CD4-positive, CD25-positive, alpha-beta regulatory T cell (primary cell): ENCODE results near the gene ACSF3. TPM values are rescaled to one million over a fixed set of nuclear protein-coding genes. Genes with fewer than 3 reads are reported as not detected.
"Not testable (repeated sequence)": the region's sequence is repeated elsewhere in the genome, so short reads cannot be mapped to it uniquely, and the experiment has no call there.

Source experiments
- ATAC-seq, 2 donors: fragments of 150-1000 bp; cut with Tn5 transposase; one replicate each; pipeline ENCODE4 v1.10.0; 2021; ENCODE audit warnings: low read depth in 2 of 2, moderate number of reproducible peaks in 2 of 2, moderate library complexity in 1 of 2
- DNase-seq, 3 donors: peaks; one replicate each; pipeline versions ENCODE4 v3.0.0 to v3.0.0-alpha.2; 2012 to 2022; ENCODE audit warnings: mixed read lengths in 1 of 3
- H3K27ac ChIP-seq: one replicate; pipeline ENCODE4 v1.7.0; 2013; ENCODE audit warnings: mild to moderate bottlenecking, low read length; ENCODE audit not compliant: insufficient read depth, poor library complexity, severe bottlenecking
- H3K27me3 ChIP-seq: one replicate; pipeline ENCODE4 v1.7.0; 2013; ENCODE audit warnings: low read length; ENCODE audit not compliant: control insufficient read depth, insufficient read depth
- H3K36me3 ChIP-seq: one replicate; pipeline ENCODE4 v1.7.0; 2013; ENCODE audit warnings: mild to moderate bottlenecking, low read length, moderate library complexity; ENCODE audit not compliant: control insufficient read depth, insufficient read depth
- H3K4me1 ChIP-seq: 2 replicates; pipeline ENCODE4 v1.7.0; 2013; ENCODE audit warnings: mild to moderate bottlenecking, low read length; ENCODE audit not compliant: insufficient read depth, control insufficient read depth, poor library complexity, severe bottlenecking
- H3K4me3 ChIP-seq: one replicate; pipeline ENCODE4 v1.7.0; 2013; ENCODE audit warnings: low read depth, mild to moderate bottlenecking, low read length, moderate library complexity
- H3K9me3 ChIP-seq, 2 experiments: 1 replicate in 1 of 2; 2 replicates in 1 of 2; pipeline ENCODE4 v1.7.0; 2013; ENCODE audit warnings: low read length in 2 of 2, mild to moderate bottlenecking in 1 of 2, moderate library complexity in 1 of 2; ENCODE audit not compliant: control insufficient read depth in 2 of 2
- H3K27ac Mint-ChIP-seq, 3 donors: one replicate each; pipeline ENCODE4 v1.8.0; 2020 to 2022; ENCODE audit warnings: mild to moderate bottlenecking in 3 of 3, mixed read lengths in 3 of 3, moderate library complexity in 2 of 3
- H3K27me3 Mint-ChIP-seq: one replicate; pipeline ENCODE4 v1.8.0; 2022; ENCODE audit warnings: mild to moderate bottlenecking, mixed read lengths
- H3K36me3 Mint-ChIP-seq: one replicate; pipeline ENCODE4 v1.8.0; 2020; ENCODE audit warnings: mixed read lengths
- H3K4me1 Mint-ChIP-seq, 4 donors: one replicate each; pipeline ENCODE4 v1.8.0; 2020 to 2022; ENCODE audit warnings: mixed read lengths in 4 of 4, mild to moderate bottlenecking in 1 of 4
- H3K4me3 Mint-ChIP-seq, 4 donors: one replicate each; pipeline ENCODE4 v1.8.0; 2020 to 2022; ENCODE audit warnings: mild to moderate bottlenecking in 4 of 4, mixed read lengths in 4 of 4, moderate library complexity in 3 of 4
- H3K9me3 Mint-ChIP-seq, 7 donors: one replicate each; pipeline ENCODE4 v1.8.0; 2020 to 2022; ENCODE audit warnings: mixed read lengths in 7 of 7, mild to moderate bottlenecking in 3 of 7, moderate library complexity in 2 of 7
- polyA plus RNA-seq, 4 donors: library from polyadenylated mRNA; unstranded; fragments of 300-500 nt; fragmentation: Illumina TruSeq; gene quantifications; one replicate each; pipeline ENCODE4 v1.2.3, GENCODE V29; 2021
- total RNA-seq: library from RNA; stranded (reverse); gene quantifications from one replicate; pipeline ENCODE4 v1.2.3, GENCODE V29; 2022

ACSF3 gene
- total and polyA plus RNA-seq, 5 donors from 2014 or later, result 24.1 to 56.3 (median 29.1) TPM

DNA sequence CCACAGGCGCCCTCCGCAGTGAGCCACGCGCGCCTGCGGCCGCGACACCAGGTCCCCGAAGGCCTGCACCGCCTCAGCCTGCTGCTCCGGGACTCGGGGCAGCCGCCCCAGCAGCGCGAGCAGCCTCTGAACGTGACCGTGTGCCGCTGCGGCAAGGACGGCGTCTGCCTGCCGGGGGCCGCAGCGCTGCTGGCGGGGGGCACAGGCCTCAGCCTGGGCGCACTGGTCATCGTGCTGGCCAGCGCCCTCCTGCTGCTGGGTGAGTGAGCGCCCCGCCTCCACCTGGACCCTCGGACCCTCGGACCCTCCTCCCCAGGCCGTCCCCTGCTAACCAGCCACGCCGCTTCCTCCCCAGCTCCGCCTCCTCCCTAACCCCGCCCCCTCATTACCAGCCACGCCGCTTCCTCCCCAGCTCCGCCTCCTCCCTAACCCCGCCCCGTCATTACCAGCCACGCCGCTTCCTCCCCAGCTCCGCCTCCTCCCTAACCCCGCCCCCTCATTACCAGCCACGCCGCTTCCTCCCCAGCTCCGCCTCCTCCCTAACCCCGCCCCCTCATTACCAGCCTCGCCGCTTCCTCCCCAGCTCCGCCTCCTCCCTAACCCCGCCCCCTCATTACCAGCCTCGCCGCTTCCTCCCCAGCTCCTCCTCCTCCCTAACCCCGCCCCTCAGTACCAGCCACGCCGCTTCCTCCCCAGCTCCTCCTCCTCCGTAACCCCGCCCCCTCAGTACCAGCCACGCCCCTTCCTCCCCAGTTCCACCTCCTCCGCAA is 98.7 kb downstream of the ACSF3 start:
- H3K36me3 ChIP-seq, H3K36me3 Mint-ChIP-seq, H3K9me3 Mint-ChIP-seq, H3K27ac Mint-ChIP-seq, H3K9me3 ChIP-seq, H3K4me3 ChIP-seq, H3K27me3 Mint-ChIP-seq, H3K27me3 ChIP-seq, H3K4me1 ChIP-seq: not testable (repeated sequence)
- DNase-seq, result peak; percentile 38 to 78 (median 76)
- ATAC-seq, result peak; percentile 4 to 19
- Mint-ChIP-seq H3K4me3 (peak overlapping the region in 1 of 4 donors; percentile 46), H3K4me1 (peaks cover 0 to 10% (median 4%) of the 10 kb centered on the region in 4 donors)
- H3K27ac ChIP-seq, result peak overlapping the region; percentile 23

GRCh38 chr16:89192956-89193575 is 99.4 kb downstream of the ACSF3 start:
- ATAC-seq (peak; percentile 28 to 40), DNase-seq (peak; percentile 49 to 62 (median 50))
- Histone ChIP-seq H3K27ac (no peak overlapping the region), H3K4me1 (peaks cover 7% of the 10 kb centered on the region), H3K27me3 (no peaks in the 10 kb centered on the region), H3K9me3 (no peaks in the 10 kb centered on the region), H3K4me3 (no peak overlapping the region), H3K36me3 (no peaks in the 10 kb centered on the region)
- Mint-ChIP-seq H3K4me1 (peaks cover 0 to 10% (median 4%) of the 10 kb centered on the region in 4 donors), H3K4me3 (peak overlapping the region in 1 of 4 donors; percentile 46), H3K27ac (no peak overlapping the region), H3K27me3 (peaks cover 6% of the 10 kb centered on the region), H3K36me3 (no peaks in the 10 kb centered on the region), H3K9me3 (peaks cover 0 to 5% (median 0%) of the 10 kb centered on the region in 7 donors)

DNA sequence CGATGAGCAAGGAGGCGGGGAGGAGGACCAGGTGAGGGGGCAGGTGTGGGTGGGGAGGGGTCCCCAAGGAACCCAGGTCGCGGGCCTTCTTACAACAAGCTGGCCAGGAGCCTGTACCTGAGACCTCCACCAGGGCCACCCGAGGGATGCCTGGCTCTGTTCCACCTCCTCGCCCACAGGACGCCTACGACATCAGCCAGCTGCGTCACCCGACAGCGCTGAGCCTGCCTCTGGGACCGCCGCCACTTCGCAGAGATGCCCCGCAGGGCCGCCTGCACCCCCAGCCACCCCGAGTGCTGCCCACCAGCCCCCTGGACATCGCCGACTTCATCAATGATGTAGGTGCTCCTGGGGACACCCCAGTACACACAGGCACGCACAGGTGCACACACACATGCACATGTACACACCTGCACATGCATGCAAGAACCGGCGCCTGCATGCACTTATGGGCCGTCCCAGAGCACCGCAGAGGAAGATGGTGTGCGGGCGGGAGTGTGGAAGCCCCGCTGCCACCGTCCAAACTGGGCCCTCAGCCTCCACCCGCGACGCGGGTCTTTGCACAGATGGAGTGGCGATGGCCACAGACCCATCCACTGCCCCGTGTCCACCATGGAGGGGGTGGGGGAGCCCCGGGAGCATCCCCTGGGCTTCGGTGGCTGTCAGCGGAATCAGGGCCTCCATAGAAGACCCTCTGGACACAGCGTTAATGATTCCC is 100.1 kb downstream of the ACSF3 start:
- no peaks in the 10 kb centered on the region for H3K36me3 Mint-ChIP-seq
- Histone ChIP-seq H3K27me3 (no peaks in the 10 kb centered on the region), H3K27ac (no peak overlapping the region), H3K36me3 (no peaks in the 10 kb centered on the region), H3K4me3 (no peak overlapping the region), H3K9me3 (no peaks in the 10 kb centered on the region), H3K4me1 (peaks cover 7% of the 10 kb centered on the region)
- H3K4me3 Mint-ChIP-seq, result peak overlapping the region in 1 of 4 donors; percentile 26
- ATAC-seq (no peak), DNase-seq (no peak)
- peaks cover 0 to 10% (median 4%) of the 10 kb centered on the region in 4 donors for H3K4me1 Mint-ChIP-seq
- no peak overlapping the region for H3K27ac Mint-ChIP-seq
- peaks cover 0 to 5% (median 0%) of the 10 kb centered on the region in 7 donors for H3K9me3 Mint-ChIP-seq
- peaks cover 6% of the 10 kb centered on the region for H3K27me3 Mint-ChIP-seq

GRCh38 chr16:89194340-89195311 is 101.0 kb downstream of the ACSF3 start:
- Histone ChIP-seq H3K36me3 (no peaks in the 10 kb centered on the region), H3K9me3 (no peaks in the 10 kb centered on the region), H3K27ac (no peak overlapping the region), H3K4me1 (peaks cover 7% of the 10 kb centered on the region), H3K4me3 (no peak overlapping the region), H3K27me3 (no peaks in the 10 kb centered on the region)
- Mint-ChIP-seq H3K27me3 (peaks cover 10% of the 10 kb centered on the region), H3K27ac (peak overlapping the region in 1 of 3 donors; percentile 60), H3K4me3 (no peak overlapping the region), H3K4me1 (peaks cover 0 to 8% (median 1%) of the 10 kb centered on the region in 4 donors), H3K36me3 (no peaks in the 10 kb centered on the region), H3K9me3 (peaks cover 0 to 5% (median 0%) of the 10 kb centered on the region in 7 donors)
- no peak for DNase-seq
- no peak for ATAC-seq

DNA sequence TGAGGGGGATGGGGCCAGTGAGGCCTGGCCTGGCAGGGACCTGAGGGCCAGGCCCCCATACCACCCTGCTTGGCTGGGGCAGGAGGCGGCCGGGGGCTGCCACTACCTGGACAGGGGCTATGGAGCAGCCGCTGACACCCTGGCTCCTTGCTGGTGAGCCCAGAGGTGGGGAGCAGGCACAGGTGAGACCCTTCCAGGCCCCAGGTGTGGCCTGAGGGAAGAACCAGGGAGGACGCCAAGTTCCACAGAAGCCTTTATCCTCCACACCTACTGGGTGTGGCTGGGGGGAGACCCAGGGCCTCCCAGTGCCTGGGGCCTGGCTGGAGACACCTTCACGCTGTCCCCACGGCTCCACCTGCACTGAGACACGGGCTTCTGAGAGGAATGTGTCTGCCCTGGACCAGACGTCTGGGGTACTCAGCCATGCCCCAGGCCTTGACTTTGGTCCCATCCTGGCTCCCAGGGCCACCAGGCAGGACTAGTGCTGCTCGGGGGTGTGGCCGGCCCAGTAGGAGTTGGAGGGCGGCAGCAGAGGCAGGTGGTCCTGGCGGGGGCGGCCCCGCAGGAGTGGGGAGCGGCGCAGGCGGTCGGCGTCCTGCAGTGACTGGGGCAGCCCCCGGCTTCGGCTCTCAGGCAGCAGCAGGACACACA is 102.0 kb downstream of the ACSF3 start:
- Mint-ChIP-seq H3K36me3 (no peaks in the 10 kb centered on the region), H3K4me1 (peaks cover 0 to 16% (median 0%) of the 10 kb centered on the region in 4 donors), H3K4me3 (no peak overlapping the region), H3K9me3 (peaks cover 0 to 5% (median 0%) of the 10 kb centered on the region in 7 donors), H3K27ac (no peak overlapping the region), H3K27me3 (peaks cover 14% of the 10 kb centered on the region)
- DNase-seq (no peak), ATAC-seq (no peak)
- Histone ChIP-seq H3K9me3 (no peaks in the 10 kb centered on the region), H3K4me3 (no peak overlapping the region), H3K4me1 (peaks cover 17% of the 10 kb centered on the region), H3K36me3 (no peaks in the 10 kb centered on the region), H3K27me3 (no peaks in the 10 kb centered on the region), H3K27ac (no peak overlapping the region)

DNA sequence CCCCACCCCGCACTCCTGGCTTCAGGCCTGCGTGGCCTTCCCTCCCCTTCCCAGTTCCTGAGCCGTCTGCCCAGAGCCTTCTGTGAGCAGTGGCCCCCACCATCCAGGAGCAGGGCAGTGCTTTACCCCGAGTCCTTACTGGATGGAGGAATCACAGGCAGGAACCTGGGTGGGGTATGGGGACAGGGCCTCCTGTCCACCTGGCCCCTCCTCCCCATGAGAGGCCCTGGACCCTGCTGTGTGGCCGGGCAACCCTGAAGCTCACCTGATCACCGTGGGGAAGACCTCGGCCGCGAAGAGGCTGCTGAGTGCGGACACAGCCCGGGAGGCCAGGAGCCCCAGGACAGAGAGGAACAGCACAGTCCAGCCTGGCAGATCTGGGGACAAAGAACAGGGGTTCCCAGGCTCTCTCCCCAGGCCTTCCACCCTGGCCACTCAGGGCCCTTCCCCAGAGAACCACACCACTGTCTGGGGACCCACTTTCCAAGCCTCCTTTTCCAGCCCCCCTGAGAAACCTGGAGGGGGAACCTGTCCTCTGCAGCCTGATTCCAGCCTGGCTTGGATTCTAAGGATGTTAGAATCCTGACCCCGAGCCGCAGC is 103.5 kb downstream of the ACSF3 start:
- H3K4me3 ChIP-seq, result no peak overlapping the region
- no peak overlapping the region for H3K27ac ChIP-seq
- Mint-ChIP-seq H3K27ac (peak overlapping the region in 1 of 3 donors; percentile 84), H3K27me3 (peaks cover 15% of the 10 kb centered on the region), H3K4me3 (no peak overlapping the region), H3K36me3 (no peaks in the 10 kb centered on the region), H3K4me1 (peaks cover 0 to 15% (median 0%) of the 10 kb centered on the region in 4 donors), H3K9me3 (peaks cover 0 to 1% (median 0%) of the 10 kb centered on the region in 7 donors)
- H3K36me3 ChIP-seq, result no peaks in the 10 kb centered on the region
- DNase-seq (no peak), ATAC-seq (no peak)
- H3K9me3 ChIP-seq, result no peaks in the 10 kb centered on the region
- H3K4me1 ChIP-seq, result peaks cover 15% of the 10 kb centered on the region
- no peaks in the 10 kb centered on the region for H3K27me3 ChIP-seq
